Lung (tissue), 12 donors: ENCODE measurements around the gene CAMK2B. TPM values are rescaled to one million over a fixed set of nuclear protein-coding genes. Genes with fewer than 3 reads are reported as not detected.
A peak's percentile ranks its signal among the peaks of the same experiment; 100 is the strongest.

Experiments
- ATAC-seq: fragments of 200-7000 bp; cut with Tn5 transposase; one replicate; pipeline ENCODE4 v1.9.1; 2020; ENCODE audit warnings: moderate number of reproducible peaks; ENCODE audit not compliant: insufficient read depth, low FRiP score
- DNase-seq, 3 donors: peaks; one replicate each; pipeline ENCODE4 v3.0.0-alpha.2; 2013 to 2017
- H3K27ac ChIP-seq, 2 donors: one replicate each; pipeline ENCODE4 v1.5.1; 2013; ENCODE audit warnings: mild to moderate bottlenecking in 2 of 2, moderate library complexity in 2 of 2, control low read depth in 1 of 2, inconsistent platforms in 1 of 2, low read depth in 1 of 2, low read length in 1 of 2
- H3K27me3 ChIP-seq, 3 donors: one replicate each; pipeline ENCODE4 v1.5.1; 2013; ENCODE audit warnings: low read length in 2 of 3; ENCODE audit not compliant: control insufficient read depth in 3 of 3, insufficient read depth in 3 of 3
- H3K36me3 ChIP-seq, 4 donors: one replicate each; pipeline ENCODE4 v1.5.1; 2013; ENCODE audit warnings: low read length in 4 of 4, mild to moderate bottlenecking in 1 of 4, moderate library complexity in 1 of 4; ENCODE audit not compliant: control insufficient read depth in 4 of 4, insufficient read depth in 4 of 4
- H3K4me1 ChIP-seq, 5 donors: one replicate each; pipeline ENCODE4 v1.5.1; 2013; ENCODE audit warnings: low read length in 5 of 5, mild to moderate bottlenecking in 2 of 5, moderate library complexity in 1 of 5; ENCODE audit not compliant: control insufficient read depth in 5 of 5, insufficient read depth in 5 of 5
- H3K4me3 ChIP-seq: one replicate; pipeline ENCODE4 v1.5.1; 2013; ENCODE audit warnings: mild to moderate bottlenecking, control low read depth, moderate library complexity
- H3K9ac ChIP-seq, 2 donors: one replicate each; pipeline ENCODE4 v1.5.1; 2013; ENCODE audit warnings: low read length in 2 of 2, control low read depth in 1 of 2; ENCODE audit not compliant: insufficient read depth in 1 of 2
- H3K9me3 ChIP-seq, 4 donors: one replicate each; pipeline ENCODE4 v1.5.1; 2013; ENCODE audit warnings: low read length in 3 of 4, mild to moderate bottlenecking in 1 of 4, moderate library complexity in 1 of 4; ENCODE audit not compliant: control insufficient read depth in 4 of 4, insufficient read depth in 3 of 4
- WGBS, 2 donors: extraction: QIAGEN DNeasy Blood & Tissue Kit; methylation state at CpG; one replicate each; pipeline ENCODE4 v1.1.7; 2013; 5-methylcytosine and 5-hydroxymethylcytosine counted together
- polyA plus RNA-seq, 2 donors: library from polyadenylated mRNA; stranded (reverse); fragments of 200-250 nt; gene quantifications; one replicate each; pipeline ENCODE4 v1.2.1, GENCODE V29; 2013
- total RNA-seq, 2 donors: library from RNA; depleted of rRNA in 1 of 2; stranded (reverse); fragments of >200 nt in 1 of 2; gene quantifications; one replicate each; pipeline ENCODE4 v1.2.1, GENCODE V29; 2014 to 2021
- TF ChIP-seq, protein P1 (sequence below): IDR thresholded peaks from 2 replicates; pipeline ENCODE4 v1.5.1; 2012; ENCODE audit warnings: mild to moderate bottlenecking; ENCODE audit errors: control extremely low read depth, extremely low read depth
- donor health status: control.
- donor health status: control.
- donor health status: Bipolar disorder and iron deficiency.
- donor health status: healthy.
- donor health status: DM: yes; HTN: yes; CAD: no.

CAMK2B gene
- total and polyA plus RNA-seq, 4 donors = 0.12 to 0.80 (median 0.33) TPM

DNA sequence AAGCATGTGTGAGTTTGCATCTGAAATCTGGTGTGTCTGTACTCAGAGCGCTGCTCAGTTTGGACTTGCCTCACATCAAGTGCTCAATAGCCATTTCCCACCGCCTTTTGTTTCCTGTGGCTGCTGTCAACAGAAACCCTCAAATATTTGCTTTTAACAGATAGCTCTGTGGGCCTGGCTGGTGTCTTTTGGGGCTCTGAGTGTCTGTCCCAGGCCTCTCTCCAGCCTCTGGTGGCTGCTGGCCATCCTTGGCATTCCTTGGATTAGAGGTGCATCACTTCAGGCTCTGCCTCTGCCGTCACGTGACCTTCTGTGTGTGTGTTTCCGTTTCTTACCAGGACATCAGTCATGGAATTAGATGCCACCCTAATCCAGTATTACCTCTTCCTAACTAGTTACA lies 115.3 kb downstream of the CAMK2B start:
- WGBS, 2 donors = 93 to 94% methylated on average over 5 of the region's 5 CpGs
- H3K36me3 ChIP-seq = peaks cover 28 to 65% (median 36%) of the 10 kb centered on the region in 4 donors
- no peaks in the 10 kb centered on the region for H3K4me1 ChIP-seq
- H3K27ac ChIP-seq = no peak overlapping the region
- no peaks in the 10 kb centered on the region for H3K9me3 ChIP-seq
- DNase-seq (no peak), ATAC-seq (no peak)
- no peak overlapping the region for H3K9ac ChIP-seq
- no peak overlapping the region for H3K4me3 ChIP-seq
- TF ChIP-seq, protein P1, sequence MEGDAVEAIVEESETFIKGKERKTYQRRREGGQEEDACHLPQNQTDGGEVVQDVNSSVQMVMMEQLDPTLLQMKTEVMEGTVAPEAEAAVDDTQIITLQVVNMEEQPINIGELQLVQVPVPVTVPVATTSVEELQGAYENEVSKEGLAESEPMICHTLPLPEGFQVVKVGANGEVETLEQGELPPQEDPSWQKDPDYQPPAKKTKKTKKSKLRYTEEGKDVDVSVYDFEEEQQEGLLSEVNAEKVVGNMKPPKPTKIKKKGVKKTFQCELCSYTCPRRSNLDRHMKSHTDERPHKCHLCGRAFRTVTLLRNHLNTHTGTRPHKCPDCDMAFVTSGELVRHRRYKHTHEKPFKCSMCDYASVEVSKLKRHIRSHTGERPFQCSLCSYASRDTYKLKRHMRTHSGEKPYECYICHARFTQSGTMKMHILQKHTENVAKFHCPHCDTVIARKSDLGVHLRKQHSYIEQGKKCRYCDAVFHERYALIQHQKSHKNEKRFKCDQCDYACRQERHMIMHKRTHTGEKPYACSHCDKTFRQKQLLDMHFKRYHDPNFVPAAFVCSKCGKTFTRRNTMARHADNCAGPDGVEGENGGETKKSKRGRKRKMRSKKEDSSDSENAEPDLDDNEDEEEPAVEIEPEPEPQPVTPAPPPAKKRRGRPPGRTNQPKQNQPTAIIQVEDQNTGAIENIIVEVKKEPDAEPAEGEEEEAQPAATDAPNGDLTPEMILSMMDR = no peak
- H3K27me3 ChIP-seq = no peaks in the 10 kb centered on the region

DNA sequence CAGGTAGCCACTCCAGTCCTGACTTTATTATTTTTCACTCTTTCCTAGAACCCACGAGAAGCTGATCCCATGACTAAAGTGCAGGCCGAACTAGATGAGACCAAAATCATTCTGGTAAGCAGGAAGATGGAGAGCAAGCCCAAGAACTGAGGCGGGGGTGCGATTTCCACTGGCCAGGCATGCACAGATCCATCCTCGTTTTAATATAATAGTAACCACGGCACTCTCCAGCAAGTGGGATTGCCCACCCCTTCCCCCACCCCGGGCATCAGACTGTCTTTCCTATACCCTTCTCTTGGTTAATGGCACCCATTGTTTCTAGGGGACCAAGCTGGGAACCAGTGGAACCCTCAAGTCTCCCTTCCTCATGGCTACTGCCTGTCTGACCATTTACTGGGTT lies 117.3 kb downstream of the CAMK2B start:
- H3K4me3 ChIP-seq = no peak overlapping the region
- TF ChIP-seq, protein P1 = no peak
- H3K4me1 ChIP-seq = no peaks in the 10 kb centered on the region
- H3K36me3 ChIP-seq = peaks cover 30 to 63% (median 39%) of the 10 kb centered on the region in 4 donors
- no peaks in the 10 kb centered on the region for H3K9me3 ChIP-seq
- no peaks in the 10 kb centered on the region for H3K27me3 ChIP-seq
- 94 to 97% methylated on average over 7 of the region's 7 CpGs for WGBS, 2 donors
- H3K27ac ChIP-seq = no peak overlapping the region
- ATAC-seq = no peak
- no peak for DNase-seq
- H3K9ac ChIP-seq = no peak overlapping the region

DNA sequence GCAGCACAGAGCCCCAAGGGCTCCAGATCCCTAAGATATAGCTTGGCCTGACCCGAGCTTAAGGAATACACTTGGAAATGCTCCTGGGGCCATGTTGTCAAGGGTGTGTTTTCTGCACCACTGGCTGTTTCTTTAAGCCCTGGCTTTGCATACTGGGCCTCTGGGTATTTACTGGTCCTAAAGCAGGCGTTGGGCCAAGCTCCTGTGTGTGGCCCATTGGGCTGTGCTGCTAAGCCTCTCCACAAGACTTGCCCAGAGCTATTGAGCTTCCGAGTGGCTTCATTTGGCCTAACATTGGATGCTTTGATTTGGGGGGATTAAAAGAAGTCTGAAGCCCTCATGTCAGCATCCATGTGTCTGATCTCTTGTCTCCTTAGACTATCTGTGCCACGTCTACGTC lies 119.4 kb downstream of the CAMK2B start:
- no peaks in the 10 kb centered on the region for H3K9me3 ChIP-seq
- H3K27ac ChIP-seq = no peak overlapping the region
- peaks cover 0 to 10% (median 7%) of the 10 kb centered on the region in 5 donors for H3K4me1 ChIP-seq
- no peak for DNase-seq
- H3K36me3 ChIP-seq = peaks cover 22 to 45% (median 36%) of the 10 kb centered on the region in 4 donors
- no peaks in the 10 kb centered on the region for H3K27me3 ChIP-seq
- TF ChIP-seq, protein P1 = no peak
- no peak overlapping the region for H3K4me3 ChIP-seq
- no peak for ATAC-seq
- no peak overlapping the region for H3K9ac ChIP-seq
- 97 to 98% methylated on average over 5 of the region's 5 CpGs for WGBS, 2 donors

DNA sequence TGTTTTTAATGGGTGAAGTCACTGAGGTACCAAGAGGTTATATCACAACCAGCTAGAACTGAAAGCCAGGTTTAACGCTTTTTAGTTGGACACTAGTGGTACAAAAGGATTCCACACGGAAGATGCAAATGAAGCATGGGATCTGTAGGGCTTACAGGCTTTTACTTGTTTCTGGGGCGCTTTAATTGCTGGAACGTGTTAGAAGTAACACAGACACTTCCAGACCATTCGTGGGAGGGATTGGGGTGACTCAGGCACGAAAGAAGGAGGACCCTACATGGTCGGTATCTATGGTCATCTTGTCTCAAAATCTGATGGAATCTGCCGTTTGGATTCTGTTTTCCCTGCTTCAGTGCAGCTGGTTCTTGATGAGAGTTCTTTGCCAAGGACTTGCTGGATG lies 123.6 kb downstream of the CAMK2B start:
- ATAC-seq (no peak), DNase-seq (no peak)
- peak overlapping the region; percentile 90 for H3K4me3 ChIP-seq
- H3K9ac ChIP-seq = peak overlapping the region; percentile 13 to 55
- H3K4me1 ChIP-seq = peaks cover 0 to 10% (median 7%) of the 10 kb centered on the region in 5 donors
- TF ChIP-seq, protein P1 = no peak
- H3K27ac ChIP-seq = no peak overlapping the region
- WGBS, 2 donors = 44 to 58% methylated on average over 8 of the region's 8 CpGs
- no peaks in the 10 kb centered on the region for H3K9me3 ChIP-seq
- peaks cover 6 to 20% (median 11%) of the 10 kb centered on the region in 4 donors for H3K36me3 ChIP-seq
- peaks cover 0 to 4% (median 0%) of the 10 kb centered on the region in 3 donors for H3K27me3 ChIP-seq
